ENCODE measurements around the gene SUFU. TPM values are rescaled to one million over a fixed set of nuclear protein-coding genes. Genes with fewer than 3 reads are reported as not detected.

Gene SUFU
- total RNA-seq, 1 donor: 3.6 TPM

GRCh38 chr10:102475451-102476040, 28.2 kb upstream of the SUFU start:
- Histone ChIP-seq H3K27ac (ENCODE audit: low read depth, low read length) (no peak overlapping the region), H4K20me1 (ENCODE audit: insufficient read depth, low read length) (peaks cover 3% of the 10 kb centered on the region), H2AFZ (ENCODE audit: low read length) (no peak overlapping the region), H3K27me3 (ENCODE audit: insufficient read depth, low read length) (no peaks in the 10 kb centered on the region), H3K9me3 (ENCODE audit: low read depth, low read length) (no peaks in the 10 kb centered on the region), H3K4me3 (ENCODE audit: insufficient read depth, low read length) (no peak overlapping the region), H3K4me1 (ENCODE audit: insufficient read depth, low read length) (no peaks in the 10 kb centered on the region), H3K4me2 (ENCODE audit: insufficient read depth, low read length) (no peak overlapping the region), H3K79me2 (ENCODE audit: insufficient read depth, low read length) (no peaks in the 10 kb centered on the region), H3K36me3 (ENCODE audit: insufficient read depth, low read length) (peaks cover 15% of the 10 kb centered on the region)
- DNase-seq (ENCODE audit: insufficient read length, low spot score, missing footprints): peak; percentile 47
- TF ChIP-seq CTCF (IDR thresholded peaks at IDR 0.05; ENCODE audit: extremely low read depth, low read depth, low read length): no peak

- no peaks in the 10 kb centered on the region for H3K27me3 ChIP-seq (ENCODE audit: insufficient read depth, low read length)
- no peaks in the 10 kb centered on the region for H3K4me1 ChIP-seq (ENCODE audit: insufficient read depth, low read length)
- TF ChIP-seq CTCF (IDR thresholded peaks at IDR 0.05; ENCODE audit: extremely low read depth, low read depth, low read length): no peak
- no peaks in the 10 kb centered on the region for H3K9me3 ChIP-seq (ENCODE audit: low read depth, low read length)
- H4K20me1 ChIP-seq (ENCODE audit: insufficient read depth, low read length): peaks cover 3% of the 10 kb centered on the region
- no peaks in the 10 kb centered on the region for H3K79me2 ChIP-seq (ENCODE audit: insufficient read depth, low read length)
- H3K36me3 ChIP-seq (ENCODE audit: insufficient read depth, low read length): peaks cover 25% of the 10 kb centered on the region
- DNase-seq (ENCODE audit: insufficient read length, low spot score, missing footprints): peak; percentile 89
- H3K4me2 ChIP-seq (ENCODE audit: insufficient read depth, low read length): no peak overlapping the region
- no peak overlapping the region for H3K4me3 ChIP-seq (ENCODE audit: insufficient read depth, low read length)
- H3K27ac ChIP-seq (ENCODE audit: low read depth, low read length): no peak overlapping the region
- no peak overlapping the region for H2AFZ ChIP-seq (ENCODE audit: low read length)
Measured at GRCh38 chr10:102476466-102477141, 27.2 kb upstream of the SUFU start.

GRCh38 chr10:102479651-102480050, 24.1 kb upstream of the SUFU start:
- H3K9me3 ChIP-seq (ENCODE audit: low read depth, low read length): no peaks in the 10 kb centered on the region
- H3K36me3 ChIP-seq (ENCODE audit: insufficient read depth, low read length): peaks cover 56% of the 10 kb centered on the region
- H3K4me3 ChIP-seq (ENCODE audit: insufficient read depth, low read length): no peak overlapping the region
- H3K27ac ChIP-seq (ENCODE audit: low read depth, low read length): no peak overlapping the region
- no peaks in the 10 kb centered on the region for H3K79me2 ChIP-seq (ENCODE audit: insufficient read depth, low read length)
- DNase-seq (ENCODE audit: insufficient read length, low spot score, missing footprints): no peak
- no peaks in the 10 kb centered on the region for H3K4me1 ChIP-seq (ENCODE audit: insufficient read depth, low read length)
- no peaks in the 10 kb centered on the region for H3K27me3 ChIP-seq (ENCODE audit: insufficient read depth, low read length)
- no peak for TF ChIP-seq CTCF (IDR thresholded peaks at IDR 0.05; ENCODE audit: extremely low read depth, low read depth, low read length)
- H2AFZ ChIP-seq (ENCODE audit: low read length): no peak overlapping the region
- peaks cover 3% of the 10 kb centered on the region for H4K20me1 ChIP-seq (ENCODE audit: insufficient read depth, low read length)
- no peak overlapping the region for H3K4me2 ChIP-seq (ENCODE audit: insufficient read depth, low read length)

- Histone ChIP-seq H3K36me3 (ENCODE audit: insufficient read depth, low read length) (peaks cover 63% of the 10 kb centered on the region), H2AFZ (ENCODE audit: low read length) (no peak overlapping the region), H3K9me3 (ENCODE audit: low read depth, low read length) (no peaks in the 10 kb centered on the region), H3K4me1 (ENCODE audit: insufficient read depth, low read length) (no peaks in the 10 kb centered on the region), H3K4me3 (ENCODE audit: insufficient read depth, low read length) (no peak overlapping the region), H3K79me2 (ENCODE audit: insufficient read depth, low read length) (no peaks in the 10 kb centered on the region), H3K27me3 (ENCODE audit: insufficient read depth, low read length) (no peaks in the 10 kb centered on the region), H4K20me1 (ENCODE audit: insufficient read depth, low read length) (peaks cover 5% of the 10 kb centered on the region), H3K4me2 (ENCODE audit: insufficient read depth, low read length) (no peak overlapping the region), H3K27ac (ENCODE audit: low read depth, low read length) (no peak overlapping the region)
- no peak for TF ChIP-seq CTCF (IDR thresholded peaks at IDR 0.05; ENCODE audit: extremely low read depth, low read depth, low read length)
- DNase-seq (ENCODE audit: insufficient read length, low spot score, missing footprints): no peak
Measured at GRCh38 chr10:102480396-102480795, 23.4 kb upstream of the SUFU start.

Data from osteoblast (primary cell).